Esophagus muscularis mucosa (tissue), 4 donors: ENCODE data around the gene SST. TPM values are rescaled to one million over a fixed set of nuclear protein-coding genes. Genes with fewer than 3 reads are reported as not detected.

Source experiments
- DNase-seq: peaks from one replicate; pipeline ENCODE4 v3.0.0-alpha.2; 2017; ENCODE audit errors: extremely low spot score
- H3K27ac ChIP-seq, 4 donors: fragments of 200-600 bp; sonication (generic); replicated peaks in 1 of 4; 1 replicate in 3 of 4; 2 replicates in 1 of 4; pipeline ENCODE4 v1.5.1; 2016 to 2019; ENCODE audit warnings: mild to moderate bottlenecking in 1 of 4
- H3K27me3 ChIP-seq, 4 donors: fragments of 200-600 bp; sonication (generic); one replicate each; pipeline versions ENCODE4 v1.5.1 to v1.6.0; 2016 to 2019
- H3K36me3 ChIP-seq, 4 donors: fragments of 200-600 bp; sonication (generic); one replicate each; pipeline ENCODE4 v1.5.1; 2016 to 2019
- H3K4me1 ChIP-seq, 4 donors: fragments of 200-600 bp; sonication (generic); one replicate each; pipeline ENCODE4 v1.5.1; 2016 to 2019
- H3K4me3 ChIP-seq, 4 donors: fragments of 200-600 bp; sonication (generic); 1 replicate in 2 of 4; 2 replicates in 2 of 4; pipeline ENCODE4 v1.5.1; 2016 to 2019; ENCODE audit warnings: mild to moderate bottlenecking in 4 of 4, moderate library complexity in 1 of 4
- H3K9me3 ChIP-seq, 4 donors: fragments of 200-600 bp; sonication (generic); 1 replicate in 3 of 4; 2 replicates in 1 of 4; pipeline ENCODE4 v1.5.1; 2016 to 2019
- EP300 ChIP-seq: sonication (generic); formaldehyde crosslinking; IDR thresholded peaks from one replicate; pipeline ENCODE4 v1.6.1; 2017; ENCODE audit warnings: antibody characterized with exemption
- POLR2A ChIP-seq: fragments of 450-650 bp; IDR thresholded peaks from one replicate; pipeline ENCODE4 v1.6.1; 2017; ENCODE audit warnings: antibody characterized with exemption, moderate library complexity, mild to moderate bottlenecking, low read depth
- POLR2AphosphoS5 ChIP-seq, 2 donors: sonication (generic); formaldehyde crosslinking; IDR thresholded peaks; one replicate each; pipeline ENCODE4 v1.6.1; 2017; ENCODE audit warnings: antibody characterized with exemption in 2 of 2
- WGBS: methylation state at CpG from one replicate; pipeline ENCODE4 v1.1.5; 2018; 5-methylcytosine and 5-hydroxymethylcytosine counted together
- intact Hi-C: fragments of 100-400 bp; cut with DNase I; formaldehyde crosslinking; loops from one replicate; pipeline ENCODE4 v1.15.1; 2023
- total RNA-seq, 4 donors: library from RNA; depleted of rRNA; stranded (reverse); fragments of >200 nt; gene quantifications; one replicate each; pipeline versions ENCODE4 v1.1.0 to v1.2.1, GENCODE V29; 2016
- TF ChIP-seq, protein P1 (sequence below), 3 experiments: fragments of 200-600 bp in 2 of 3; fragments of 450-650 bp in 1 of 3; sonication (generic) in 2 of 3; IDR thresholded peaks; one replicate each; pipeline ENCODE4 v1.5.1; 2017 to 2019; ENCODE audit warnings: antibody characterized with exemption in 3 of 3, mild to moderate bottlenecking in 2 of 3, moderate library complexity in 1 of 3

The SST gene
- total RNA-seq, 4 donors from 2014 or later = 1.8 to 2.0 TPM; not detected in 2

- Histone ChIP-seq H3K9me3 (no peaks in the 10 kb centered on the region), H3K27me3 (peaks cover 0 to 54% (median 8%) of the 10 kb centered on the region in 4 donors), H3K4me1 (no peaks in the 10 kb centered on the region), H3K36me3 (no peaks in the 10 kb centered on the region), H3K4me3 (no peak overlapping the region), H3K27ac (no peak overlapping the region)
- no peak for DNase-seq
- intact Hi-C loops = no loop called here
- TF ChIP-seq EP300 (no peak), POLR2A (no peak), POLR2AphosphoS5 (IDR thresholded peaks at IDR 0.05) (no peak)
- TF ChIP-seq, protein P1, sequence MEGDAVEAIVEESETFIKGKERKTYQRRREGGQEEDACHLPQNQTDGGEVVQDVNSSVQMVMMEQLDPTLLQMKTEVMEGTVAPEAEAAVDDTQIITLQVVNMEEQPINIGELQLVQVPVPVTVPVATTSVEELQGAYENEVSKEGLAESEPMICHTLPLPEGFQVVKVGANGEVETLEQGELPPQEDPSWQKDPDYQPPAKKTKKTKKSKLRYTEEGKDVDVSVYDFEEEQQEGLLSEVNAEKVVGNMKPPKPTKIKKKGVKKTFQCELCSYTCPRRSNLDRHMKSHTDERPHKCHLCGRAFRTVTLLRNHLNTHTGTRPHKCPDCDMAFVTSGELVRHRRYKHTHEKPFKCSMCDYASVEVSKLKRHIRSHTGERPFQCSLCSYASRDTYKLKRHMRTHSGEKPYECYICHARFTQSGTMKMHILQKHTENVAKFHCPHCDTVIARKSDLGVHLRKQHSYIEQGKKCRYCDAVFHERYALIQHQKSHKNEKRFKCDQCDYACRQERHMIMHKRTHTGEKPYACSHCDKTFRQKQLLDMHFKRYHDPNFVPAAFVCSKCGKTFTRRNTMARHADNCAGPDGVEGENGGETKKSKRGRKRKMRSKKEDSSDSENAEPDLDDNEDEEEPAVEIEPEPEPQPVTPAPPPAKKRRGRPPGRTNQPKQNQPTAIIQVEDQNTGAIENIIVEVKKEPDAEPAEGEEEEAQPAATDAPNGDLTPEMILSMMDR (IDR thresholded peaks at IDR 0.05) = no peak
Measured at GRCh38 chr3:187667526-187667925, 2.7 kb downstream of the SST start.

DNA sequence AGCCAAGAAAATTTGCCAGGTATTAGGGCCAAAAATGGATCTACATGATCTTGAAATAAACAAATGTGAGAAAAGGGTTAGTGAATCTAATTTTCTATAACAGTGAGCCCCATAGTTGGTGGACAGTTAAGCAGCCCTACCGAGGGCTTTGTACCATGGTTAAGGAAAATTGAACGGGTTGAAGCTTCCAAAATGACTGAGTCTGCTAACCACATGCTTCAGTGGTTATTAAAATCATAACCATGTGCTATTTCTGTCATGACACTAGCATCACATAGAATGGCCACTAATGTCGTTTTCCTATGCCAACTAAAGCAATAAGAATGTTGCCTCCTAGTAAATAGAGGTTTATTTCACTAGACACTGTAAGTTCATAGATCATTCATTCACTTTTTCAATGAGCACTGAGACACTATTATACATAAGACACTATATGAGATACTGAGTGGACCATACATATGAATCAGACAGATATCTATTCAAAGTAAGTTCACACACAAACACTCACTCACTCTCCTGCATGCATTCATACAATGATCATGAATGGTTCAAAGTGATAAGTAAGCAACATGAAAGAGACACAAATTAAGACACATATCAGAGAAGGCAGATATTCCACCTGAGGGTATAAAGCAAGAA, 4.3 kb downstream of the SST start:
- H3K4me3 ChIP-seq = no peak overlapping the region
- no peak for DNase-seq
- H3K36me3 ChIP-seq = no peaks in the 10 kb centered on the region
- no peaks in the 10 kb centered on the region for H3K9me3 ChIP-seq
- peaks cover 0 to 37% (median 8%) of the 10 kb centered on the region in 4 donors for H3K27me3 ChIP-seq
- no peaks in the 10 kb centered on the region for H3K4me1 ChIP-seq
- TF ChIP-seq EP300 (no peak), POLR2AphosphoS5 (IDR thresholded peaks at IDR 0.05) (no peak), POLR2A (no peak)
- TF ChIP-seq, protein P1 (IDR thresholded peaks at IDR 0.05) = no peak
- 72% methylated on average over 3 of the region's 3 CpGs for WGBS
- intact Hi-C loops = no loop called here
- no peak overlapping the region for H3K27ac ChIP-seq

DNA sequence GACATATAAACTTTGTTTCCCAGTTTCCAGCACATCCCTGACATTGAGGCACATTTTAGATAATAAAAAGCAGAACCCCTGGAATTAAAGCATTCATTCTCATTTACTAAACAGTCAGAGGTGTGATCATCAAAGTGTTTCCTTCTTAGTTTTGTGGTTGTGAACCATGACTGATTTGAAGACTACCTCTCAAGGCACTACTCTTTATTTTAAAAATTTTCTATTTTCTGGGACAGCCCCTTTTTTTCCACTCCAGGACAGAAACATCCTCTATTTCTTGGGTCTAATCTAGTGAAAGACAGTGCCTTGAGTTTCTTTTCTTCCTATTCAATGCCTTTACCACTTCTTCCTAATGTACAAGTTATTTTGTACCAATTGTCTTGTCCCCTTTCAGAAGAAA, 5.2 kb downstream of the SST start:
- Histone ChIP-seq H3K9me3 (no peaks in the 10 kb centered on the region), H3K4me1 (no peaks in the 10 kb centered on the region), H3K4me3 (no peak overlapping the region), H3K27ac (no peak overlapping the region), H3K27me3 (peaks cover 0 to 29% (median 5%) of the 10 kb centered on the region in 4 donors), H3K36me3 (no peaks in the 10 kb centered on the region)
- DNase-seq = no peak
- TF ChIP-seq POLR2AphosphoS5 (IDR thresholded peaks at IDR 0.05) (no peak), POLR2A (no peak), EP300 (no peak)
- TF ChIP-seq, protein P1 (IDR thresholded peaks at IDR 0.05) = no peak
- intact Hi-C loops = no loop called here

DNA sequence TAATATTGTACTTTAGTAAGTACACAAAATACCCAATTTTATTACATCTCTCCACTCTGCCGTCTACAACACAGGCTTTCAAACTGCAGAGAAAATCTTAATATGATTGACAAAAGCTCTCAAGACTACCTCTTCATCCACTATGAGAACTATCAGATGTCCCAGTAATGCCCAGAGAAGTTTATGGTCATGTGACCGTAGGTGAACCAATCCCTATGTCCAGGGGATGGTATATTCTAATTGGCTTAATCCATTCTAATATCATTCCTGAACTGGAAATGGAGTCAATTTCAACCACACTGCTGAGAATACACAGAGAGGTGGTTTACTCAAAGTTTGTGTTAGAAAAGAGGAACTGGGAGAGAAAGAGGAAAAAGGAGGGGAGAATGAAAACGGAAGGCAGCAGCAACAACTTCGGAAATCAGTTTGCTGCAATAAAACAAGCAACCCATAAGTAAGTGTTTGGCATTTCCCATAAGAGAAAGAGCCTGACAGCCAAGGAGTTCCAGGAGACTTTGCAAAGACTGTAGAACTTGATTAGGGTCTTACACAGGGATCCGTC, 7.3 kb downstream of the SST start:
- no peak overlapping the region for H3K27ac ChIP-seq
- intact Hi-C loops = no loop called here
- no peaks in the 10 kb centered on the region for H3K4me1 ChIP-seq
- H3K4me3 ChIP-seq = no peak overlapping the region
- H3K9me3 ChIP-seq = no peaks in the 10 kb centered on the region
- no peak for DNase-seq
- 78% methylated on average over 5 of the region's 5 CpGs for WGBS
- H3K27me3 ChIP-seq = peaks cover 0 to 9% (median 0%) of the 10 kb centered on the region in 4 donors
- TF ChIP-seq EP300 = no peak
- TF ChIP-seq, protein P1 (IDR thresholded peaks at IDR 0.05) = no peak
- no peaks in the 10 kb centered on the region for H3K36me3 ChIP-seq

- H3K36me3 ChIP-seq = no peaks in the 10 kb centered on the region
- DNase-seq = no peak
- TF ChIP-seq EP300 = no peak
- TF ChIP-seq, protein P1 (IDR thresholded peaks at IDR 0.05) = no peak
- TF ChIP-seq POLR2AphosphoS5 (IDR thresholded peaks at IDR 0.05) = no peak
- no peak for TF ChIP-seq POLR2A
- no peaks in the 10 kb centered on the region for H3K27me3 ChIP-seq
- H3K4me1 ChIP-seq = no peaks in the 10 kb centered on the region
- no peak overlapping the region for H3K4me3 ChIP-seq
- no peaks in the 10 kb centered on the region for H3K9me3 ChIP-seq
- intact Hi-C loops = no loop called here
- H3K27ac ChIP-seq = no peak overlapping the region
Measured at GRCh38 chr3:187661267-187661666, 8.9 kb downstream of the SST start.
